Neural progenitor cell (in vitro differentiated cells): Measurements from ENCODE around the gene TTC12. TPM values are rescaled to one million over a fixed set of nuclear protein-coding genes. Genes with fewer than 3 reads are reported as not detected.

Source experiments
- DNase-seq: peaks from one replicate; pipeline ENCODE4 v3.0.0-alpha.2; 2016; ENCODE audit warnings: low spot score
- H2AFZ ChIP-seq: fragments of 200-600 bp; sonication (generic); replicated peaks from 2 replicates; pipeline ENCODE4 v1.6.1; 2016; ENCODE audit warnings: antibody characterized with exemption
- H3F3A ChIP-seq: fragments of 200-600 bp; sonication (generic); 2 replicates; pipeline ENCODE4 v1.6.1; 2016; ENCODE audit warnings: antibody characterized with exemption, low read depth
- H3K27ac ChIP-seq: fragments of 200-600 bp; sonication (generic); 2 replicates; pipeline ENCODE4 v1.5.1; 2016; ENCODE audit warnings: mild to moderate bottlenecking
- H3K27me3 ChIP-seq: fragments of 200-600 bp; sonication (generic); 2 replicates; pipeline ENCODE4 v1.6.1; 2016; ENCODE audit warnings: mild to moderate bottlenecking, moderate library complexity
- H3K36me3 ChIP-seq: fragments of 200-600 bp; sonication (generic); 2 replicates; pipeline ENCODE4 v1.5.1; 2016
- H3K4me1 ChIP-seq: fragments of 200-600 bp; sonication (generic); 2 replicates; pipeline ENCODE4 v1.6.1; 2016; ENCODE audit warnings: mixed run types
- H3K4me2 ChIP-seq: fragments of 200-600 bp; sonication (generic); 2 replicates; pipeline ENCODE4 v1.6.1; 2016
- H3K4me3 ChIP-seq: fragments of 200-600 bp; sonication (generic); 2 replicates; pipeline ENCODE4 v1.5.1; 2016
- H3K79me2 ChIP-seq: fragments of 200-600 bp; sonication (generic); 2 replicates; pipeline ENCODE4 v1.6.1; 2016; ENCODE audit warnings: low read depth
- H3K9ac ChIP-seq: fragments of 200-600 bp; sonication (generic); 2 replicates; pipeline ENCODE4 v1.6.1; 2016
- H3K9me3 ChIP-seq: fragments of 200-600 bp; sonication (generic); 2 replicates; pipeline ENCODE4 v1.5.1; 2016; ENCODE audit warnings: low read depth
- H4K20me1 ChIP-seq: fragments of 200-600 bp; sonication (generic); 2 replicates; pipeline ENCODE4 v1.6.1; 2016; ENCODE audit warnings: low read depth
- H3K27ac Mint-ChIP-seq: 3 replicates; pipeline ENCODE4 v1.8.0; 2021; ENCODE audit warnings: mixed read lengths
- H3K27me3 Mint-ChIP-seq: 2 replicates; pipeline ENCODE4 v1.8.0; 2022; ENCODE audit warnings: low read depth, mild to moderate bottlenecking, inconsistent platforms, moderate library complexity, mixed read lengths; ENCODE audit not compliant: insufficient read depth
- H3K36me3 Mint-ChIP-seq: 3 replicates; pipeline ENCODE4 v1.8.0; 2021; ENCODE audit warnings: mixed read lengths
- H3K4me1 Mint-ChIP-seq: 3 replicates; pipeline ENCODE4 v1.8.0; 2021; ENCODE audit warnings: mixed read lengths
- H3K4me3 Mint-ChIP-seq: 3 replicates; pipeline ENCODE4 v1.8.0; 2021; ENCODE audit warnings: mild to moderate bottlenecking, moderate library complexity, mixed read lengths
- H3K9me3 Mint-ChIP-seq: 3 replicates; pipeline ENCODE4 v1.8.0; 2020; ENCODE audit warnings: mixed read lengths
- EZH2 ChIP-seq: fragments of 200-600 bp; sonication (generic); IDR thresholded peaks from 2 replicates; pipeline ENCODE4 v1.6.1; 2017; ENCODE audit warnings: antibody characterized with exemption, mild to moderate bottlenecking, moderate library complexity
- EZH2phosphoT487 ChIP-seq: fragments of 200-600 bp; sonication (generic); IDR thresholded peaks from 2 replicates; pipeline ENCODE4 v1.6.1; 2017; ENCODE audit warnings: antibody characterized with exemption
- total RNA-seq: library from RNA; depleted of rRNA; stranded (reverse); fragments of >200 nt; gene quantifications from 2 replicates; pipeline ENCODE4 v1.2.3, GENCODE V29; 2015; ENCODE audit warnings: low replicate concordance
- TF ChIP-seq, protein P1 (sequence below): fragments of 200-600 bp; sonication (generic); IDR thresholded peaks from 2 replicates; pipeline ENCODE4 v1.5.1; 2017; ENCODE audit warnings: antibody characterized with exemption, mild to moderate bottlenecking

The TTC12 gene
- total RNA-seq, 1 donor from 2014 or later: 33.4 TPM

DNA sequence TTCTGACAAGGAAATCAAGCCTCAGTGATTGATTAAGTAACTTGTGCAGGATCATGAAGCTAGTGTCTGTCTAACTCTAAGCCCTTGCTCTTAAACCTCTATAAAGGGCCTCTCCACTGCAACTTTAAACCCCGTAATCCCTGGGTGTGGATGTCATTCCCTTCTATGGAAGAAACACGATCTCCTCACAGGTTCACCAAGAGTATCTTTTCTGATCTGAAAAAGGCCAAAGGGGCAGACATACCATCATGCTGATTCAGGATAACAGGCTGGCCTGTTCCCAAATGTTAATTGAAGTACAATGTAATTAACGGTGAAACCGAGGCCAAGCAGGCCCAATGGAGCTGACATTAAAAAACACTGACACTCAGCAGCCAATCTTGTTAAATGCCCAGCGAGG, 17.1 kb downstream of the TTC12 start:
- H3K27ac ChIP-seq: no peak overlapping the region
- H3K27ac Mint-ChIP-seq: no peak overlapping the region
- H3K4me1 ChIP-seq: peaks cover 13% of the 10 kb centered on the region
- no peaks in the 10 kb centered on the region for H3K9me3 ChIP-seq
- TF ChIP-seq, protein P1, sequence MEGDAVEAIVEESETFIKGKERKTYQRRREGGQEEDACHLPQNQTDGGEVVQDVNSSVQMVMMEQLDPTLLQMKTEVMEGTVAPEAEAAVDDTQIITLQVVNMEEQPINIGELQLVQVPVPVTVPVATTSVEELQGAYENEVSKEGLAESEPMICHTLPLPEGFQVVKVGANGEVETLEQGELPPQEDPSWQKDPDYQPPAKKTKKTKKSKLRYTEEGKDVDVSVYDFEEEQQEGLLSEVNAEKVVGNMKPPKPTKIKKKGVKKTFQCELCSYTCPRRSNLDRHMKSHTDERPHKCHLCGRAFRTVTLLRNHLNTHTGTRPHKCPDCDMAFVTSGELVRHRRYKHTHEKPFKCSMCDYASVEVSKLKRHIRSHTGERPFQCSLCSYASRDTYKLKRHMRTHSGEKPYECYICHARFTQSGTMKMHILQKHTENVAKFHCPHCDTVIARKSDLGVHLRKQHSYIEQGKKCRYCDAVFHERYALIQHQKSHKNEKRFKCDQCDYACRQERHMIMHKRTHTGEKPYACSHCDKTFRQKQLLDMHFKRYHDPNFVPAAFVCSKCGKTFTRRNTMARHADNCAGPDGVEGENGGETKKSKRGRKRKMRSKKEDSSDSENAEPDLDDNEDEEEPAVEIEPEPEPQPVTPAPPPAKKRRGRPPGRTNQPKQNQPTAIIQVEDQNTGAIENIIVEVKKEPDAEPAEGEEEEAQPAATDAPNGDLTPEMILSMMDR: no peak
- TF ChIP-seq EZH2phosphoT487: peak; percentile 39
- no peaks in the 10 kb centered on the region for H3F3A ChIP-seq
- H3K4me1 Mint-ChIP-seq: peaks cover 9% of the 10 kb centered on the region
- H3K9ac ChIP-seq: no peak overlapping the region
- H3K4me3 Mint-ChIP-seq: no peak overlapping the region
- peaks cover 20% of the 10 kb centered on the region for H3K36me3 Mint-ChIP-seq
- peak; percentile 50 for DNase-seq
- H3K4me2 ChIP-seq: peak overlapping the region; percentile 45
- no peak overlapping the region for H3K4me3 ChIP-seq
- no peaks in the 10 kb centered on the region for H3K27me3 Mint-ChIP-seq
- no peaks in the 10 kb centered on the region for H3K36me3 ChIP-seq
- H2AFZ ChIP-seq: no peak overlapping the region
- no peaks in the 10 kb centered on the region for H3K9me3 Mint-ChIP-seq
- peaks cover 10% of the 10 kb centered on the region for H4K20me1 ChIP-seq
- no peaks in the 10 kb centered on the region for H3K79me2 ChIP-seq
- H3K27me3 ChIP-seq: no peaks in the 10 kb centered on the region

DNA sequence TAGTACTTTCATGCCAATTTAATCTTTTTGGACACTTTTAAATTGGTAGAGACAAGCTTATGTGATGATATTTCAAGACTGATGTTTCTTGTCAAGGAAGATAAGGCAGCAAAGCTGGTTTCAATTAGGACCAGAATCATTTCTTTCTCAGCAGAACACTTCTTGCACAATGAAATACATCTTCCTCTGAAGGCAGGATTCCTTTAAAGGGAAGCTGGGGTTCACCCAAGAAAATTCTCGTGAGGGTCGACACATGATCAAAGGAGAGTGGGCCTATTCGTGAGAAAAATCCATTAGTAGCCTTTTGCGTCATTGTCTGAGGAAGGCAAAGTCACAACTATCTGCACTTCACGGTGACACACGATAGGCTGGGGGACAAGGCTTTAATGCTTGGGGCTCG, 17.6 kb downstream of the TTC12 start:
- Histone ChIP-seq H3K9ac (no peak overlapping the region), H3K27me3 (no peaks in the 10 kb centered on the region), H3K27ac (no peak overlapping the region), H3K36me3 (no peaks in the 10 kb centered on the region), H4K20me1 (peaks cover 10% of the 10 kb centered on the region), H3K4me2 (no peak overlapping the region), H3K9me3 (no peaks in the 10 kb centered on the region), H3K4me1 (peaks cover 13% of the 10 kb centered on the region), H3K4me3 (no peak overlapping the region), H3F3A (no peaks in the 10 kb centered on the region), H3K79me2 (no peaks in the 10 kb centered on the region), H2AFZ (no peak overlapping the region)
- DNase-seq: no peak
- H3K9me3 Mint-ChIP-seq: no peaks in the 10 kb centered on the region
- no peak overlapping the region for H3K4me3 Mint-ChIP-seq
- H3K27ac Mint-ChIP-seq: no peak overlapping the region
- H3K27me3 Mint-ChIP-seq: no peaks in the 10 kb centered on the region
- TF ChIP-seq EZH2phosphoT487 (no peak), EZH2 (no peak)
- TF ChIP-seq, protein P1: no peak
- peaks cover 23% of the 10 kb centered on the region for H3K36me3 Mint-ChIP-seq
- H3K4me1 Mint-ChIP-seq: peaks cover 9% of the 10 kb centered on the region

DNA sequence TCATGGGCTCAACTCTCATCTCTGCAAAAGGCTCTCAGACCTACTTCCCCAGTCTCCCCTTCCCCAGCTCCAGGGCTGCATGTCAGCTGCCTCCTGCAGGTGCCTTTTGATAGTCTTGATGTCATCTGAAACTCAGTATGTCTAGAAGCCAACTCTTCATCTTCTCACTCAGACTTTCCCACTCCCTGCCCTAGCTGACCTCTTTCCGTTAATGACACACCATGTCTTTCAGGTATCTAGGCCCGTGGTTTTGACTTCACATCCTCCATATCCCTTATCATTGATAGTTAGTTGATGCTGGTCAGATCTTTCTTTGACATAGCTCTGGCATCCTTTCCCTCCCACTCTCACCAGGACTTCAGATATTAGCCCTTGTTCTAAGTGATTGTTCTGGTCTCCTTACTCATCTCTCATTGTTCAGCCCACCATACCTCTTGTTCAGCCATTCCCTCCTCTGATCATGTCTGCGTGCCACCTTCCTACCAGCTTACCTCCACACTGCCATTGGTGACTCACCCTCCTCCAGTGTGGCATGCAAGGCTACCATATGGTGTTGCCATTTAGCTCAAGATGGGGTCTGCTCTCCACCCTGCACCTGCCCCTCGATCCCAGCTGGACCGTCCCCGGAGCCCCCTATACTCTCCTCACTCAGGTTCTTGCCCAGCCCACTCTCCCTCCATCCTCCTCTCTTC, 18.4 kb downstream of the TTC12 start:
- TF ChIP-seq, protein P1: no peak
- no peak for TF ChIP-seq EZH2phosphoT487
- no peak for TF ChIP-seq EZH2
- Histone ChIP-seq H2AFZ (no peak overlapping the region), H3K27me3 (no peaks in the 10 kb centered on the region), H3K4me1 (peaks cover 13% of the 10 kb centered on the region), H3K36me3 (no peaks in the 10 kb centered on the region), H3K4me3 (no peak overlapping the region), H4K20me1 (peaks cover 10% of the 10 kb centered on the region), H3F3A (no peaks in the 10 kb centered on the region), H3K4me2 (no peak overlapping the region), H3K79me2 (no peaks in the 10 kb centered on the region), H3K9me3 (no peaks in the 10 kb centered on the region), H3K9ac (no peak overlapping the region), H3K27ac (no peak overlapping the region)
- no peak overlapping the region for H3K27ac Mint-ChIP-seq
- no peaks in the 10 kb centered on the region for H3K9me3 Mint-ChIP-seq
- peaks cover 29% of the 10 kb centered on the region for H3K36me3 Mint-ChIP-seq
- H3K4me3 Mint-ChIP-seq: no peak overlapping the region
- no peaks in the 10 kb centered on the region for H3K27me3 Mint-ChIP-seq
- no peak for DNase-seq
- H3K4me1 Mint-ChIP-seq: peaks cover 5% of the 10 kb centered on the region
